Colon (tissue), 2 donors: ENCODE results near the gene CADM4.
"Not testable (repeated sequence)": the region's sequence is repeated elsewhere in the genome, so short reads cannot be mapped to it uniquely, and the experiment has no call there.

Experiments used
- FAIRE-seq: peaks from 2 replicates; lab custom pipeline; 2012; peaks lifted over from hg19 to GRCh38; lab: Jason Lieb, UNC
- donor health status: control.
- donor health status: control.

Gene CADM4

DNA sequence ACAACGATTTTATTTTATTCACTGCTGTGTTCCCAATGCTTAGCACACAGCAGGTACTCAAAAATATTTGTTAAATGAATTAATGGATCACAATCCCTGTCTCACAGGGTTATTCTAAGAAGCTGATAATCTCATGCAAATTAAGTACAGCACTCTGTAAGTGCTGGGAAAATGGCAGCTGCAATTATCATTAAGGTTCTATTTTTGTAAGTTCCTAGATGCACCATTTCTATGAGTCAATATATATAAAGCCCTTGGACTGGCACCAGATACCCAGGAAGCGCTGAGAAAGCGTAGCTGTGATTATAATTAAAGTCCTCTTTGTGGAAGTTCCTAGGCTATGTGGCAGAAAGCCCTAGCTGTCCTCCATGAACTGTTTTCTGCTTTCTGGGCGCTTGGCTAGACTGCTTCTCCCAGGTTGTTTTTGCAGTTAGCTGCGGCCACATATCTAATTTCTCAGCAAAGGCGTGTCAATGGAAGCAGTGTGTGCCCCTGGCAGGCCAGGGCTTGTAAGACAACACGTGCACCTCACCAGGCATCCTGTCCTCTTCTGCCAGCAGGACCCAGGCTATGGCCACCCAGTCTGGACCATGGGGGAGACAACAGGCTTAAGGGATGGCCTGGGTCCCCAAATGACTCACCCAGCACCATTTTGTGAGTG is 33.0 kb downstream of the CADM4 start:
- no peak for FAIRE-seq

DNA sequence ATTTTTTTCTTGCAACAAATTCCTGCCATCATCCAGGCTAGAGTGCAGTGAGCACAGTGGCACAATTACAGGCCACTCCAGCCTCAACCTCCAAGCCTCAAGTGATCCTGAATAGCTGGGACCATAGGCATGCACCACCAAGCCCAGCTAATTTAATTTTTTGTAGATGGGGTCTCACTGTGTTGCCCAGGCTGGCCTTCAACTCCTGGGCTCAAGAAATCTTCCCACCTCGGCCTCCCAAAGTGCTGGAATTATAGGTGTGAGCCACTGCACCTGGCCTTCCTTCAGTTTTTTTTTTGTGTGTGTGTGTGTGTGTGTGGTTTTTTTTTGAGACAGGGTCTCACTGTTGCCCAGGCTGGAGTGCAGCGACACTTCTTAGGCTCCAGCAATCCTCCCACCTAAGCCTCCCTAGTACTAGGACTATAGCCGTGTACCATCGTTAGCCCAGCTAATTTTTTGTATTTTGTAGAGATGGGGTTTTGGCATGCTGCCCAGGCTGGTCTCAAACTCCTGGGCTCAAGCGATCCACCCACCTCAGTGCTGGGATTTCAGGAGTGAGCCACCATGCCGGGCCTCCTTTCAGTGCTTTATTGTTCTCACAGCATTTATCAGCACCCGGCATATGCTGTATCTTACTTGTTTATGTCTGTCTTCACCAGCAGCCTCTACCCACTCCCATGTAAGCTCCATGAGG is 33.6 kb downstream of the CADM4 start:
- FAIRE-seq = no peak

DNA sequence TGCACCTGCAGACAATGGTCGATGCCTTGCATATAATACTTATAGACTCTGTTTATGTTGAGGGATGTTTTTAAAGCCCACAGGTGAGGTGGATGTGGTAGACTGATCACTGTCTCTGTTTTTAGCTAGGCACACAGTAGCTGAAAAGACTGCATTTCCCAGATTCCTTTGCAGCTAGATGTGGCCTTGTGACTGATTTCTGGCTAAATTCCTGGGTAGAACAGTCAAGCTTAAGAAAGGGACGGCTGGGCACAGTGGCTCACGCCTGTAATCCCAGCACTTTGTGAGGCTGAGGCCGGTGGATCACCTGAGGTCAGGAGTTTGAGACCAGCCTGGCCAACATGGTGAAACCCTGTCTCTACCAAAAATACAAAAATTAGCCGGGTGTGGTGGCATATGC is 39.3 kb downstream of the CADM4 start:
- not testable (repeated sequence) for FAIRE-seq

DNA sequence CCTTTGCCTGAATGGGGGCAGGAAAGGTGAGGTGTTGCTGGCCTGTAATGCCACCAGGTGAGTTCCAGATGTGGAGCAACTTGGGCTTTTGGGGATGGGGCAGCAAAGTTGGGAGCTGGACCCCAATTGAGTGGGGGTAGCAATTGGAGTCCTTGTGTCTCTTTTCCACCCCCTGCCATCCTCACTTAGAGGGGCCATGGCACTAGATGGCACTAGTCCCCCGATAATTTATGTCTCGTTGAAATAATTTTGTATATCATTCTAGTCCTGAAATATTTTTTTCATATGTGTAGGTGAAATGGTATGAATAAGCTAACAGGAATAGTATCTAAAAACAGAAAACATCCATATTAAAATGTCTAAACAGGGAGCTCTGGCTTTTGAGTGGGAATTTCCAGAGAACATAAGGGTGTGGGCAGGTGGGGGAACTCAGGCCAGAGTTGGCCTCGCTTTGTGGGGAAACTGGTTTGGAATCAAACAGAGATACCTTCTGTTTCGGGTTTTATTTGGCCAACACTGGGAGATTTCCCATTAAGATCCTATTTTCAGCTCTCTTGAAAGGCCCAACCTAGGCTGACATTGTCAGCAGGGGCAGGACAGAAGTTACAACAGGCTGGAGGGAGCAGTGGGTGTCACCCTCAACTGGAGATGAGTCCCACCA is 39.9 kb downstream of the CADM4 start:
- FAIRE-seq = no peak

DNA sequence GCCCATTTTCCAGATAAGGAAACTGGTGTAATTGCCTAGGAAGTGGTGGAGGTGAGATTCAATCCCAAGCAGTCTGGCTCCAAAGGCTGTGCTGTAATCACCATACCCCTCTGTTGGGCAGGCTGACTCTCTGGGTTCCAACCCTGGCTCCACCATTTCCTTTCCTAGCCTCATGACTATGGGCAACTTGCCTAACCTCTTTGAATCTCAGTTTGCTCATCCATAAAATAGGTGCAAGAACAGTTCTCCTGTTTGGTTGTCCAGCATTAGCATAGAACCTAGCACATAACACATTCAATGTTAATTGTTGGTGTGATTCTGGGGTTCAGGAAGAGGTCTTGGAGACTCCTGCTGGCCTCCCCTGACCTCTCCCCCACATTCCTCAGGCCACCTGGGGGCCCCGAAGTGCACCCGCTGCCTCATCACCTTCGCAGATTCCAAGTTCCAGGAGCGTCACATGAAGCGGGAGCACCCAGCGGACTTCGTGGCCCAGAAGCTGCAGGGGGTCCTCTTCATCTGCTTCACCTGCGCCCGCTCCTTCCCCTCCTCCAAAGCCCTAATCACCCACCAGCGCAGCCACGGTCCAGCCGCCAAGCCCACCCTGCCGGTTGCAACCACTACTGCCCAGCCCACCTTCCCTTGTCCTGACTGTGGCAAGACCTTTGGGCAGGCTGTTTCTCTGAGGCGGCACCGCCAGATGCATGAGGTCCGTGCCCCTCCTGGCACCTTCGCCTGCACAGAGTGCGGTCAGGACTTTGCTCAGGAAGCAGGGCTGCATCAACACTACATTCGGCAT is 41.0 kb downstream of the CADM4 start:
- FAIRE-seq = no peak

DNA sequence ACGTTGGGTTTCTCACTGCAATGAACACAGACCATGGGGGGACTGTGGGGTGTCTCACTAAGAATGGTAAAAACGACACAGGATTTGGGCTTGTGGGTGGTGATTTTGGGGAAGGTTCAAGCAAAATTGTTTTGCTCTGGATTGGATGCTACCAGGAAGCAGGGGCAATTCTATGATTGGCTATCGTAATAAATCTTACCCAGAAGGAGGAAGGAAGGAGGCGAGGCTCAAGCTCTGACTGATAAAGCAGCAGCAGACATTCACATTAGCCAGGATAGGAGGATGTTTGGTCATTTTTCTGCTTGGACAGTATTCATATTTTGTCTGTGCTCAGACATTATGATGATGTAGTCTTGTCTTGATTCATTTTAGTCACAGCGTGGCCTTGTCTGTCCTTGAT is 41.8 kb downstream of the CADM4 start:
- no peak for FAIRE-seq

DNA sequence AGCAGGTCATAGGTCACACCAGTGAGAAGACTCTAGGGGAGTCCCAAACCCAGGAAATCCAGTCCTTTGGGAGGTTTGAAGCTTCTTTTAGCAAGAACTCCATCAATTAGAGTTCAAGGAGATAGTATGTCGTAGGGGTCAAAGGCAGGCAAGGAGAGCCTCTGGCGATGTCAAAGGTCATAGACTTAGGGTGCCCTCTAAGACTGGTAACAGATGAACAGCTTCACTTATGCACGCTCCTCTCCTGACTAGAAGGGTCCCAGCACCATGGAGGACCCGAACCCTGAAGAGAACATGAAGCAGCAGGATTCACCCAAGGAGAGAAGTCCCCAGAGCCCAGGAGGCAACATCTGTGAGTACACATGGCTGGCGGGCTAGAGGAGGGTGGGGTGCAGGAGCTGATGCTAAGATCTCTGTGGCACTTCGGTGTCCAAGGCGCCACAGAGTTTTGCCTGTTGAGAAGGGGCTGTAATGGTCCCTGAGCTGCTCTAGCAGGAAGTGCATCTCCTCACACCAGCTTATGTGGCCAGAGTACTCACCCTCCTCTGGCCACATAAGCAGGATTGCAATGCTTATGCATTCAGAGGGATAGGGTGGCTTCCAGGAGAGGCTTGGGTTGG is 42.7 kb downstream of the CADM4 start:
- no peak for FAIRE-seq

DNA sequence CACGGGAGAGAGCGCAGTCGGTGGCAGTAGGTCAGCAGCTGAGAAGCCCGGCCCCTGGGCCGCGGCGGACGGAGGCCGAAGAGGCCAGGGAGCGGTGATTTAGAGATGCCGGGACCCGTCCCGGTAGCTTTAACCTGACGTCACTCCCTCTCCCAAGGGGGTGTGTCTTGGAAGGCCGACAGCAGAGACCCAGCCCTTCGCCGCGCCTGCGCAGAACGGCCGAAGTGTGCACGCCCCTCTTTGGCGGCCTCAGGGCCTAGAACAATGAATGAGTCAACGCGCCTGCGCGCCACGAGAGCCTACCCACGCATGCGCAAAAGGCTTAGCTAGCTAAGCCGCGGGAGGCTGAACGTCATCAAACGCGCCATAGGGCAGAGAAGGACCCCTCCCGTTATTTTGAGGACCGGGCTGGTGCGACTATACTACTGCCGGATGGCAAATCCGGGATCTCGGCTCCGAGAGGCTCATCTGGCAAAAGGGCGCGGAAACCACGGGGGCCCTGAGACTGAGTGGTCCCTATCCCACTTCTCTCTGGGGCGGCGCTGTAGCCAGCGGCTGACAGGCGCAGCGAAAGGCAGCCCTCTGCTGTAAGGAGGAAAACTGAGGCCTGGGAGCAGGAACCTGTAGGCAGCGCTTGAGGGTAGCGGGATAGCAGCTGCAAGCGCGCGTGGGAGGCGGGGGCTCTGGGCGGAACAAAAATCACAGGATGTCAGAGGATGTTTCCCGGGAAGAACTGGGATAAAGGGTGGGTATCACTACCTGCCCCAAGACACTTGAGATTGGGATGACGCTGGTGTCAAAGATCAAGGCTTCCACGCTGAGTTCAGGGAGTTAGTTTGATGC is 43.4 kb downstream of the CADM4 start, which contains the start of the genes IRGQ and ZNF576:
TSS of gene IRGQ (minus strand) at position 136 of the 843 bp plus-strand sequence. CDS start 796 bp downstream, outside the sequence.
TSS of gene ZNF576 (plus strand) at position 597 of the 843 bp plus-strand sequence. CDS start 514 bp downstream, outside the sequence.
- FAIRE-seq = peak; percentile 94

DNA sequence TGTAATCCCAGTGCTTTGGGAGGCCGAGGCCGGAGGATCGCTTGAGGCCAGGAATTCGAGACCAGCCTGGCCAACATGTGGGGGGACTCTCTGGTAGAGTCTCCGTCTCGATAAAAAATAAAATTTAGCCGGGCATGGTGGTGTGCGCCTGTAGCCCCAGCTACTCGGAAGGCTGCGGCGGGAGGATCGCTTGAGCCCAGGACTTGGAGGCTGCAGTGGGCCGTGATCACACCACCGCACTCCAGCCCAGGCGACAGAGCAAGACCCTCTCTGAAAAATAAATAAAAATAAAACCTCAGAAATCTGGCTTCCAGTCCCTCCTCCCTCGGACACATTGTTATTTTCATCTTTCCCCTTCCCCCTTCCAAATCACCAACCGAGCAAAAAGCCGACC is 44.0 kb downstream of the CADM4 start:
- FAIRE-seq = no peak

DNA sequence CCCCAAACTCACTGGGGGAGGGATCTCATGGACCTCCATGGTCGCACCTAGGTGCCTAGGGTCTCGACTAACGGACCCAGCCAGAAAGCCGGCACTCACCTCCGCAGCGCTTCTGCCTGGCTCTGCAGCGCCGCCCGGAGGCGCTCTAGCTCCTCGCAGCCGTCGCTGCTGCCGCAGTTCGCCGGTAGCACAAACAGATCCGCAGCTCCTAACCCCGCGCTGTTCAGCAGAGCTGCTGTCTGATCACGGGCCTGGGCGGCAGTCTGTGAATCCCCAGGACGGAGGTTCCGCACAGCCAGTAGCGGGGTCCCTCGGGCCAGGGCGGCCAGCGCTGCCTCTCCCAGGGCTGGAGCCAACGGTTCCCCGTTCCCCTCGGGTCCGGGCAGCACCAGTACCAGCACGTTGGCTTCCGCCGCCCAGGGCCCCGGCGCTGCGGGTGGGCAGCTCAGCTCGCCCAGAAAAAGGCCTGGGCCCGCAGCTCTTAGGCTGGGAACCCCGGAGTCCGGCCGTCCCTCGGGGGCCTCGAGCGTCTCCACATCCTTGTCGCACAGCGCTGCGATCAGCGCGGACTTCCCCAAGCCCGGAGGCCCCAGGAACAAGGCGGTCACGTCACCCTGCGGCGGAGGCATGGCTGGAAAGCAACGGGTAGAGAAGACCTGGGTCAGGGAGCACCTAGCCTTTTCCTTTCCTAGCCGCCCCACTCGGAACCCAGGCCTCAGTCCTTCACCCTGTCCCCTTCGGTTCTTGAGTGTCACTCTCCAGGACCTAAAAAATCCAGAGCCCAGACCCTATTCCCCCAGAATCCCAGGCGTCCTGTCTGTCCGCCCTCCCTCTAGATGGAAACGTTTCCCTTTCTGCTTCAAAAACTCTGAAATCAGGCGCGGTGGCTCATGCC is 44.7 kb downstream of the CADM4 start:
- no peak for FAIRE-seq

DNA sequence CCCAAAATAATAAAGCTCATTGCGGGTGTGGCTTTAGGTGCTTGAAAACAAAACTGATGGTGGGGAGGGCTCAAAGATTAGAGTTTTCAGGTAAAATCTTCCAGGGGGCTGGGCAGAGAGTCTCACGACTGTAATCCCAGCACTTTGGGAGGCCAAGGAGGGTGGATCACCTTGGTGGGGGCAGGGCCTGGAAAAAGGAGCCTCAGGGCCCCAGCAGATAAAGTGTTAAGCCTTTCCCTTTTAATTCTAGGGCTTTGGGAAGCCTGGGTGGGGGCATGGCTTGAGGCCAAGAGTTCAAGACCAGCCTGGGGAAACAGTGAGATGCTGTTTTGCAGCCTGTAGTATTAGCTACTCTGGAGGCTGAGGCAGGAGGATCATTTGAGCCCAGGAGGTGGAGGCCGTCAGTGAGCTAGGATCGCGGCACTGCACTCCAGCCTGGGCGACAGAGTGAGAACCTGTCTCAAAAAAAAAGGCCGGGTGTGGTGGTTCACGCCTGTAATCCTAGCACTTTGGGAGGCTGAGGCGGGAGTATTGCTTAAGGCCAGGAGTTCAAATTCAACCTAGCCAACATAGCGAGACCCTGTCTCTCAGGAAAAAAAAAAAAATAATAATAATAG is 45.5 kb downstream of the CADM4 start:
- no peak for FAIRE-seq

DNA sequence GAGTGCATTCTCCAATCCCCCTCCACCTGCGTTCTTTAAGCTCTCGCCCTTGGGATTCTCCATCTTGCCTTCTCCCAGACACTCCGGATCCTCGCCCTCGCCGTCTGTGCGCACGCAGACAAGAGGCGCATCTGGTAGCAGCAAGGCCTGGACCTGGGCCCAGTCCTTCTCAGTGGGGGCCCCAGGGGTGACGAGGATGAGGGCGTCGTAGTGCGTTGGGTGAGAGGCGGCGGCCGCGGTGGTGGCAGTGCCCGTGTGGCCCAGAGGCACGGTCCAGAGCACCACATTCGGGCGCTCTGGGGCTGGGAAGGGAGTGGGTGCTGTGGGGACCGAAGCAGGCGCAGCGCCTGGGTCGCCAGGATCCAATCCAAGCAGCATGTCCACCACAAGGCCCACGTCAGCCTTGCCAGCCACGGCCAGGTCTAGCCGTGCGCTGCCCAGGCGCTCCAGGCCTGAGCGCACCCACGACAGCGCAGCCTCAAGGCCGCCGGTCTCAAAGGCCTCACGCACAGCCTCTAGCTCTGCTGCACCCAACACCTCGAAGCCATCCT is 46.8 kb downstream of the CADM4 start:
- FAIRE-seq = no peak

DNA sequence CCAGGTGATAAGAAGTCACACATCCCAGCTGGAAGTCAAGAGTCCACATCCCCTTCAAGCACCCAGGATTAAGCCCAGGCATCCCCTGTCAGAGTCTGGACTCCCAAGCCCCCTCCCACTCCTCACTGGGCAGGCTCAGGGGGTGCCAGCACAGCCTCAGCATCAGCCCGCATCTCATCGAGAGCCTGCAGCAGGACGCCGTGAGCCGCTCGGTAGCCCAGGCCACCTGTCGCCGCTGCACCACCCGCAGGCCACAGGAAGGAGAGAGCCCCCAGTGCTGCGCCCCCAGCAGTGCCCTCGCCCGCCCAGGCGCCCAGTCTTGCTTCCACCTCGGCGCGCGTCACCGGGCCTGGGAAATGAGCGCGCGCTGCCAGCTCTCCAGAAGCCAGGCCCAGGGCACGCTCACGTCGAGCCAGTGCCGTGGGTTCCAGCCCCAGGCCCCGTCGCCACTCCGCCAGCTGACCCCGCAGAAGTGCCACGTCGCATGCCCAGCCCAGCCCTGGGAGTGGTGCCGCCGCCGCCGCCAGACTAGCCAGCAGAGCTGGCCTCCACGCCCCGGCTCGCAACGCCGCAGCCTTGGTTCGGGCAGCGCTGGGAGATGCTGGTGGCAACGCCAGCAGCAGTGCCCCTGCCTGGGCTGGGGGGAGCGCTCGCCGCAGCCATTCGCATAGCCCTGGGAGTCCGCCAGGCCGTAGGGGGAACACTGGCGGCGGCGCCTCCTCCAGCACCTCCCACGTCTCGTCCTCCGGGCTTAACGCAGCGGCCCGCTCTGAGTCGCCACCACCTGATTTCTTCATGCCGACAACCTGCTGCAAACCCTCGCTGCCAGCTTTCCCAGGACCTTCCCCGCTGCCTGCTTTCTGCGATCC is 47.5 kb downstream of the CADM4 start:
- no peak for FAIRE-seq

DNA sequence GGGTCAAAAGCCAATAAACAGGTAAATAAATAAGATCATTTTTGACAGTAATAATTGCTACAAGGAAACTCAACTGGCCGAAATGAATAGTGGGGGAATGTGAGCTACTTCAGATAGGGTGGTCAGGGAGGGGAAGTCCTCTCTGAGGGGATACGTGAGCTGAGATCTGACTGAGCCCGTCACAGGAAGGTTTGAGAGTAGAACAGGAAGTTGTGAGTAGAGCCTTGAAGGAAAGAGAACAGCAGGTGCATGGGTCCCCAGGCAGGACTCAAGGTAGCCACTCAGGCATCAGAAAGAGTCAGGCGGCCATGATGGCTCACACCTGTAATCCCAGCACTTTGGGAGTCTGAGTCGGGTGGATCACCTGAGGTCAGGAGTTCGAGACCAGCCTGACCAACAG is 50.0 kb downstream of the CADM4 start:
- FAIRE-seq = no peak

DNA sequence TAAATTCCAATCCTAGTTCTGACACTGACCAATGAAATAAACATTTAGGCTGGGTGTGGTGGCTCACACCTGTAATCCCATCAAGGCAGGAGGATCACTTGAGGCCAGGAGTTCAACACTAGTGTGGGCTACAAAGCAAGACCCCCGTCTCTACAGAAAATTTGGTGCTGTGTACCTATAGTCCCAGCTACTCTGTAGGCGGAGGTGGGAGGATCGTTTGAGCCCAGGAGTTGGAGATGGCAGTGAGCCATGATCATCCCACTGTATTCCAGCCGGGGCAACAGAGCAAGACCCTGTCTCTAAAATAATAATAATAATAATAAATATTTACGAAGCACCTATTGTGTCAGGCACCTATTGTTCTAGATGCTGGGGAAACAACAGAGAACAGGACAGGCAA is 50.4 kb downstream of the CADM4 start:
- FAIRE-seq = no peak

DNA sequence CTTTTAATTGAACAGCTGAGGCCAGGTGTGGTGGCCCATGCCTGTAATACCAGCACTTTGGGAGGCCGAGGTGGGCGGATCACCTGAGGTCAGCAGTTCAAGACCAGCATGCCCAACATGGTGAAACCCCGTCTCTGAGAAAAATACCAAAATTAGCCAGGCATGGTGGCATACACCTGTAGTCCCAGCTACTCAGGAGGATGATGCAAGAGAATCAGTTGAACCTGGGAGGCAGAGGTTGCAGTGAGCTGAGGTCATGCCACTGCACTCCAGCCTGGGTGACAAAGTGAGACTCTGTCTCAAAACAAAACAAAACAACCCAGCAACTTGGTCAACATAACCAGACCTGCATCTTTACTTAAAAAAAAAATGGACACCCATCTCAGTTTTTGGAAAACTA is 52.6 kb downstream of the CADM4 start:
- not testable (repeated sequence) for FAIRE-seq

DNA sequence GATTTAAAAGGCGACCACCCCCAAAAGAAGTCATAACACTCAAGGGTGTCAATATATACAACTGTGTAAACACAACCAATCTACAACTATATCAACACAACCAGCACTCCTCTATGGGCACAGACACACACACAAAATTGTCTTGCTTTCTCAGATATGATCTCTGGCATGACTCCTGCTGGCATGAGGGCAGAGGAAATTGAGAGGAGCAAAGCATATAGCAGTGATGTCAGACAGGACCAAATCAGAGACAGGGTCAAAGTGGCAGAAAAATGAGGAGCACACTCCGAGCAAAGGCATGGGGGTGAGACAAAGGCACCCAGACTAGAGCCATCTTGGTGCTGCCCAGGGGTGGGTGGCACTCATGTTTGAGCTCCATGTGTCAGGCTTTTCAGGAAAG is 53.3 kb downstream of the CADM4 start:
- FAIRE-seq = no peak

DNA sequence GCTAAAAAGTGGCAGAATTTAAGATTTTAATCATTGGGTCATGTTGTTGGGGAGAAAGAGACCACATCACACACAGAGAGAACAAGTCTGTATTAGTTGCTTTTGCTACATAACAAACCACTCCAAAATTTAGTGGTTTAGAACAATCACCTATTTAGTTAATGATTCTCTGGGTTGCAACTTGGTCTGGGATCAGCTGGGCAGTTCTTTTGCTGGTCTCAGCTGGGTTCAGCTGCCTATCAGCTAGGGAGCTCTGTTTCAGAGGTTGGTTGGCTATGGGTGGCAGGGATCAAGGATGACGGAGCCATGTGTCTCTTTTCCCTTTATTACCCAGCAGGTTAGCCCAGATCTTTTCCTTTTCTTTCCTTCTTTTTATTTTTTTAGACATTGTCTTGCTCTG is 55.2 kb downstream of the CADM4 start:
- no peak for FAIRE-seq
